ENCODE measurements around the gene NPBWR2.

Gene NPBWR2

DNA sequence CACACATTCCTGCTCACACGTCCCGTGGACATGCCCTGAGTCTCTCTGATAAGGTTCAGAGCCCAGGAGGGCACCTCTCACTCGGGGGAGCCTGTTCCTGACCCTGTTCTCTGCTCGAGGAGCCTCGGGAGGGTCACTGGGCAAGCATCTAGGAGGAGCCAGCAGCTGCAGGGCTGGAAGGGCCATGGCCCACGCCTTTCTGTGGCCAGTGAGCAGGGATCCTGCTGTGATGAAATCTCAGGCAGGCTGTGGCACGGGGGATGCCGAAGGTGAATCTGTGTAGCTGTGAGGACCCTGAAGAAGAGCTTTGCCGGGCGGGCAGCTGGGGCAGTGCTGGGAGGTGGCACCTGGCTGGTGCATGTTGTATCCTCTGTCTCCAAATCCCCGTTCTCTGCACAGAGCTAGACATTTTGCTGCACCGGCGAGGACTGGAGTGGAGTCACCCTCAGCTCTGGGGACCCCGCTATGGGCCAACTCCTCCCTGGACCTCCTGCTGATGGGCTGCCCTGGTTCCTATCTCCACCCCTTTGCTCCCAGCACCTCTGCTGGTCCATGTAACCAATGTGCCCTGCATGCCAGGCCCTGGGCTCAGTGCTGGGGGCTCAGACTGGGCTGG, 7.1 kb upstream of the NPBWR2 start:
- TF ChIP-seq CTCF (IDR thresholded peaks at IDR 0.05; ENCODE audit: low read depth, low read length, missing control alignments), result no peak
- no peak for DNase-seq (ENCODE audit: low read depth)
- no peak overlapping the region for H3K4me3 ChIP-seq (ENCODE audit: low read depth, low read length)

- TF ChIP-seq CTCF (IDR thresholded peaks at IDR 0.05; ENCODE audit: low read depth, low read length, missing control alignments), result no peak
- H3K4me3 ChIP-seq (ENCODE audit: low read depth, low read length), result no peak overlapping the region
- DNase-seq (ENCODE audit: low read depth), result no peak
These were observed 6.5 kb upstream of the NPBWR2 start for GRCh38 chr20:64113796-64114355.

- DNase-seq (ENCODE audit: low read depth), result no peak
- no peak overlapping the region for H3K4me3 ChIP-seq (ENCODE audit: low read depth, low read length)
- TF ChIP-seq CTCF (IDR thresholded peaks at IDR 0.05; ENCODE audit: low read depth, low read length, missing control alignments), result no peak
These were observed 6.0 kb upstream of the NPBWR2 start for GRCh38 chr20:64113444-64113775.

DNA sequence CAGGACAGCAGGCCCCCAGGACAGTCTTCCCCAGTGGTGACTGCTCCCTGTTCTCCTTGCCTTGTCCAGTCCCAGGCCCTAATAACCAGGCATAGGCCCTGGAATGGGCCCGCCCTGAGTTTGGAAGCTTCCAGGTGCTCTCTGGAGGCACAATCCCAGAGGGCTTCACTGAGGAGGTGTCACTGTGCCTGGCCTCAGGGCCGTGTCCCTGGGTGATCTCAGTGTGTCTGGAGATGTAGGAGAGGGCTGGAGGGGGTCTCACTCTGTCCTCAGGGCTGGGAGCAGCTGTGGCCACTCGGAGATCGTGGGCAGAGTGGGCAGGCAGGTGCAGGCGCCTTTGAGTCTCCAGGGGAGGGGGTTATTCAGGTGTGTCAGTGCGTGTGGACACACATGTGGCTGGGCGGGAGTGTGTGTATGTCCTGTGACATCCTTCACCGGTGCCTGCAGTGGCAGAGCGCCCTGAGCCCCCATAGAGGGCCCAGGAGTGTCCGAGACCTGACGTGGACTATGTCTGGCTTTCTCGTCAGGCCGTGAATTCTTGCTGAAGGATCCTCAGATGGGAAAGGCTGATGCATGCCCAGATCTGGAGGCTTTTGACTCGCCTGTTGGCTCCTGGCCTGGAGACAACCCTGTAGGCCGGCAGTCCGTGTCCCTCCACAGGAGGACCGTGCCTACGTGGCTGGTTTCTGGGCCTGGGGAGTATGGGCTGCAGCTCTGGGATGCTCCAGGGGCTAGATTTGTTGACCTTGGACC, 5.5 kb upstream of the NPBWR2 start:
- no peak for DNase-seq (ENCODE audit: low read depth)
- no peak for TF ChIP-seq CTCF (IDR thresholded peaks at IDR 0.05; ENCODE audit: low read depth, low read length, missing control alignments)
- H3K4me3 ChIP-seq (ENCODE audit: low read depth, low read length), result no peak overlapping the region

GRCh38 chr20:64111841-64112641, 4.7 kb upstream of the NPBWR2 start:
- DNase-seq (ENCODE audit: low read depth), result no peak

More at GRCh38 chr20:64111841-64112641, 4.7 kb upstream of the NPBWR2 start:
- H3K4me3 ChIP-seq (ENCODE audit: low read depth, low read length), result no peak overlapping the region
- no peak for TF ChIP-seq CTCF (IDR thresholded peaks at IDR 0.05; ENCODE audit: low read depth, low read length, missing control alignments)

Measured in GM12864 (cell line).